Type B pancreatic cell (in vitro differentiated cells): ENCODE data around the gene SUSD5. TPM values are rescaled to one million over a fixed set of nuclear protein-coding genes. Genes with fewer than 3 reads are reported as not detected.
"Not testable (repeated sequence)": the region's sequence is repeated elsewhere in the genome, so short reads cannot be mapped to it uniquely, and the experiment has no call there.

Experiments used
- DNase-seq: peaks from one replicate; pipeline ENCODE4 v3.0.0; 2021; ENCODE audit warnings: mixed read lengths; ENCODE audit not compliant: unreplicated experiment; ENCODE audit errors: extremely low spot score
- H3K27ac Mint-ChIP-seq: 2 replicates; pipeline ENCODE4 v1.8.0; 2021; ENCODE audit warnings: mild to moderate bottlenecking, mixed read lengths
- H3K27me3 Mint-ChIP-seq: 2 replicates; pipeline ENCODE4 v1.8.0; 2021; ENCODE audit warnings: mixed read lengths
- H3K36me3 Mint-ChIP-seq: 2 replicates; pipeline ENCODE4 v1.8.0; 2021; ENCODE audit warnings: mixed read lengths
- H3K4me1 Mint-ChIP-seq: one replicate; pipeline ENCODE4 v1.8.0; 2021; ENCODE audit warnings: mixed read lengths; ENCODE audit not compliant: unreplicated experiment
- H3K4me3 Mint-ChIP-seq: 2 replicates; pipeline ENCODE4 v1.8.0; 2021; ENCODE audit warnings: mild to moderate bottlenecking, mixed read lengths
- H3K9me3 Mint-ChIP-seq: 2 replicates; pipeline ENCODE4 v1.8.0; 2021; ENCODE audit warnings: mixed read lengths
- total RNA-seq: library from RNA; stranded (reverse); gene quantifications from 2 replicates; pipeline ENCODE4 v1.2.1, GENCODE V29; 2021; ENCODE audit warnings: low replicate concordance
- TF ChIP-seq, protein P1 (sequence below): fragments of 200-600 bp; sonication (generic); conservative IDR thresholded peaks from 2 replicates; pipeline ENCODE4 v1.5.0; 2021; ENCODE audit warnings: antibody characterized with exemption, mild to moderate bottlenecking

The SUSD5 gene
- total RNA-seq, 1 donor from 2014 or later = 3.3 TPM

DNA sequence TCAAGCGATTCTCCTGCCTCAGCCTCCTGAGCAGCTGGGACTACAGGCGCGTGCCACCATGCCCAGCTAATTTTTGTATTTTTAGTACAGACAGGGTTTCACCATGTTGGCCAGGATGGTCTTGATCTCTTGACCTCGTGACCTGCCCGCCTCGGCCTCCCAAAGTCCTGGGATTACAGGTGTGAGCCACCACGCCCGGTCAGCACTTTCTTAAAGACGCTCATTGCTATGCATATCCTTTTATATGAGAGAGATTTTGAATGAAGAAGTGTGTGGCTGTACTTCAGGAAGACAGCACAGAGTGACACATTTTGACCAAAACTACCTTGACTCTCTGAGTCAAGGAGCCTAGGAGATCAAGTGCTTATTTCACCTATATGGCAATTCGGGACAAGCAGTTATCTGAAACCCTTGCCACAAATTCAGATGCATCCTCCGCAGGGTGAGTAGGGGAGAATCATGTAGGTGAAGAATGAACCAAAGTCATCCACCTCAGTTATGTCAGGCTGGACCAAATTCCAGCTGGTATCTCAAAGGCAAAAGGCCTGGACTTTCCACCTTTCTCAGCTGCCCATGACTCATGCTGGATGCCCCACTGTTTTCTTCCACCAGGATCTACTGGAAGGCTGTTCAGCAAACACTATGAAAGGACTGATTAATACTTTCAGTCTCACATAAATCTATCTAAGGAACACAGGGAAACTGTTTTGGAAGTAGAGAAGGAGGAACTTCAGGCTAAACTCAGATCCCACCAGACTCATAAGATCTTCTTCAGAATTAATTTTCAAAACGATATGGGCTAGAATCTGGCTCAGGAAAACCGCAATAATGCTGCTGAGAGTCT lies 31.9 kb downstream of the SUSD5 start:
- Mint-ChIP-seq H3K9me3 (peaks cover 4% of the 10 kb centered on the region), H3K4me3 (no peak overlapping the region), H3K36me3 (no peaks in the 10 kb centered on the region), H3K4me1 (no peaks in the 10 kb centered on the region), H3K27ac (no peak overlapping the region), H3K27me3 (no peaks in the 10 kb centered on the region)
- no peak for DNase-seq
- TF ChIP-seq, protein P1, sequence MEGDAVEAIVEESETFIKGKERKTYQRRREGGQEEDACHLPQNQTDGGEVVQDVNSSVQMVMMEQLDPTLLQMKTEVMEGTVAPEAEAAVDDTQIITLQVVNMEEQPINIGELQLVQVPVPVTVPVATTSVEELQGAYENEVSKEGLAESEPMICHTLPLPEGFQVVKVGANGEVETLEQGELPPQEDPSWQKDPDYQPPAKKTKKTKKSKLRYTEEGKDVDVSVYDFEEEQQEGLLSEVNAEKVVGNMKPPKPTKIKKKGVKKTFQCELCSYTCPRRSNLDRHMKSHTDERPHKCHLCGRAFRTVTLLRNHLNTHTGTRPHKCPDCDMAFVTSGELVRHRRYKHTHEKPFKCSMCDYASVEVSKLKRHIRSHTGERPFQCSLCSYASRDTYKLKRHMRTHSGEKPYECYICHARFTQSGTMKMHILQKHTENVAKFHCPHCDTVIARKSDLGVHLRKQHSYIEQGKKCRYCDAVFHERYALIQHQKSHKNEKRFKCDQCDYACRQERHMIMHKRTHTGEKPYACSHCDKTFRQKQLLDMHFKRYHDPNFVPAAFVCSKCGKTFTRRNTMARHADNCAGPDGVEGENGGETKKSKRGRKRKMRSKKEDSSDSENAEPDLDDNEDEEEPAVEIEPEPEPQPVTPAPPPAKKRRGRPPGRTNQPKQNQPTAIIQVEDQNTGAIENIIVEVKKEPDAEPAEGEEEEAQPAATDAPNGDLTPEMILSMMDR = no peak

DNA sequence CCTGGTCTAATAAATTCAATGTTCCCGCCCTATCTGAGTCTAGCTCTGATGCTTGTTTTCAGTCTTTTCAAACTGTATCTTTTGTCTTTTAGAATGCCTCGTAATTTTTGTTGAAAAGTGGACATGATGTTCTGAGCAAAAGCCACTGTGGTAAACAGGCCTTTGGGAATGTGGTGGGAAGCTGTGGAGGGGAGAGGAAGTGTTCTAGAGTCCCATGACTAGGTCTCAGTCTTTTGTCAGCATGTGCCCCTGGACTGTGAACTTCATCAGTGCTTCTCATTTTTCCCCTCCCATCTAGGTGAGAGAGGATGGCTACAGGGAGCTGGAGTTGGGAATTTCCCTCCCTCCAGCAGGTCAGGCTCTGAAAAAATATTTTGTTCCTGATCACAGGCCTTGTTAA lies 33.7 kb downstream of the SUSD5 start:
- Mint-ChIP-seq H3K27ac (no peak overlapping the region), H3K9me3 (peaks cover 4% of the 10 kb centered on the region), H3K36me3 (no peaks in the 10 kb centered on the region), H3K4me1 (no peaks in the 10 kb centered on the region), H3K4me3 (no peak overlapping the region), H3K27me3 (no peaks in the 10 kb centered on the region)
- TF ChIP-seq, protein P1 = no peak
- no peak for DNase-seq

DNA sequence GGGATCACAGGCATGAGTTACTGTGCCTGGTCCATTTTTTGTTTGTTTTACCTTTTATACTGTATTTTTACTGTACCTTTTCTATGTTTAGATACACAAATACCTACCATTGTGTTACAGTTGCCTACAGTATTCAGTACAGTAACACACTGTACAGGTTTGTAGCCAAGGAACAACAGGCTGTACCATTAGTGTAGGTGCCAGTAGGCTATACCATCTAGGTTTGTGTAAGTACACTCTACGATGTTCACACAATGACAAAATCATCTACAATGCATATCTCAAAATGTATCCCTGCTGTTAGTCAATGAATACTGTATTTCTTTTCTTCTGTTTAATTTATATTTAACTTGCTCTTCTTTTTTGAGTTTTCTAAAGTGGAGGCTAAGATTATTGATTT lies 37.0 kb downstream of the SUSD5 start:
- not testable (repeated sequence) for DNase-seq, H3K36me3 Mint-ChIP-seq, H3K27ac Mint-ChIP-seq, H3K27me3 Mint-ChIP-seq, H3K4me3 Mint-ChIP-seq, H3K9me3 Mint-ChIP-seq, H3K4me1 Mint-ChIP-seq

DNA sequence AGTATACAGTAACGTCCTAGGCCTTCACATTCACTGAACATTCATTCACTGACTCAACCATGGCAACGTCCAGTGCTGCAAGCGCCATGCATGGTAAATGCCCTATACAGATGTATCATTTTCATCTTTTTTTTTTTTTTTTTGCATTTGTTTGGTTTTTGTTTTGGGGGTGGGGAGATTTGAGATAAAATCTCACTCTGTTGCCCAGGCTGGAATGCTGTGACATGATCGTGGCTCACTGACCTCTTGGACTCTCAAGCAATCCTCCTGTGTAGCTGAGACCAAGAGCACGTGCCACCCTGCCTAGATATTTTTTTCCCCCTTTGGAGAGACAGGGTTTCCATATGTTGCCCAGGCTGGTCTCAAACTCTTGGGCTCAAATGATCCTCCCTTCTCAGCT lies 37.4 kb downstream of the SUSD5 start:
- H3K9me3 Mint-ChIP-seq = no peaks in the 10 kb centered on the region

DNA sequence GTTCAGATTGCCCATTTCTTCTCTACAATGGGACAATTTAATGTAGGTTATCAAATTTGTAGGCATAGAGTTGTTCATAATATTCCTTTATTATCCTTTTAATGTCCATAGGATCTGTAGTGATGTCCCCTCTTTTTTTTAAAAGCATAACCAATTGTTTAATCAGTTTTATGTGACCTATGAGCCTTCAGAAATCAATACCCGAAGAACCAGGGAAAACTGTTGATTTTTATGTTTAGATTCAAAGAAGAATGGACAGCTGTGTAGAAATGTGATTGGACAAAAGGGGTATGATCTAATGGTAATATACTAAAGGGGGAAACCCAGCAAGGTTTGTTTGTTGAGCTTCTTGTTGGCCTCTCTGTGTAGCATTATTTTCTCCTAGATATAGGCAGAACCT lies 39.5 kb downstream of the SUSD5 start:
- no peaks in the 10 kb centered on the region for H3K36me3 Mint-ChIP-seq
- no peaks in the 10 kb centered on the region for H3K4me1 Mint-ChIP-seq
- DNase-seq = no peak
- TF ChIP-seq, protein P1 = no peak
- no peaks in the 10 kb centered on the region for H3K9me3 Mint-ChIP-seq
- H3K4me3 Mint-ChIP-seq = no peak overlapping the region
- H3K27me3 Mint-ChIP-seq = no peaks in the 10 kb centered on the region
- no peak overlapping the region for H3K27ac Mint-ChIP-seq

More for the DNA sequence above, 37.4 kb downstream of the SUSD5 start:
- Mint-ChIP-seq H3K36me3 (no peaks in the 10 kb centered on the region), H3K27ac (no peak overlapping the region), H3K4me1 (no peaks in the 10 kb centered on the region), H3K27me3 (no peaks in the 10 kb centered on the region), H3K4me3 (no peak overlapping the region)
- TF ChIP-seq, protein P1 = no peak
- DNase-seq = no peak

DNA sequence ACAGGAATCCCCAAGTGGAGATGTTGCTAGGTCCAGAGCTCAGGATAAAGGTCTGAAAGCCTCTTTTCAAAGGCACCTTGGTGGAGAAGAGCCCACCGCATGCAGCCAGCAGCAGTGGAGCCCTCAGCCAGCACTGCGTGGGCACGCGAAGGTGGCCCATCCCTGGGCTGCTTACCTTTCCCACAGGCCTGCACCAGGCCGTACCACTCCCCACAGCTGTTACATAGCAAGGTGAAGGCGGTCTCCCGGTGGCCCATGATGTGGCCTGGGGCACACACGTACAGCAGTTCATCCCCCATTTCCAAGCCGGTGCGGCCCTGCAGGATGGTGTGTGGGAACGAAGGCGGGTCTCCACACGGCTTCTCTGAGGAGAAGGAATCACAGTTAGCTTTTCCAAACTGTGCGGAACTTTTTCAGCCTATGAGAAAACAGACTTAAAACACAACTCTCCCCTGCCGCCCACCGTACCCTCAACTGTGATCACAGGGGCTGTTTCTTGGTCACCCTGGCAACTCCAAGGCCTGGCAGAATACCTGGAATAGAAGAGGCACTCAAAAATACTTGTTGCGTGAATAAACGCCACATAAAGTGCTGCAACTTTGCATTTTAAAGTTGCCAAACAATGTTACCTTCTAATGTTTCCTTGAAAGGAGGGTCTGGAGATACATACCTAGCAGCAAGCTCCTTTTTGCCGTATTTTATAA lies 43.7 kb downstream of the SUSD5 start:
- H3K27me3 Mint-ChIP-seq = no peaks in the 10 kb centered on the region
- H3K4me1 Mint-ChIP-seq = peaks cover 5% of the 10 kb centered on the region
- H3K4me3 Mint-ChIP-seq = no peak overlapping the region
- peaks cover 3% of the 10 kb centered on the region for H3K9me3 Mint-ChIP-seq
- DNase-seq = no peak
- H3K36me3 Mint-ChIP-seq = no peaks in the 10 kb centered on the region
- TF ChIP-seq, protein P1 = no peak
- H3K27ac Mint-ChIP-seq = no peak overlapping the region
